ENCODE data around the gene HM13.
"Not testable (repeated sequence)": the region's sequence is repeated elsewhere in the genome, so short reads cannot be mapped to it uniquely, and the experiment has no call there.

Gene HM13

GRCh38 chr20:31542201-31542842, 28.1 kb downstream of the HM13 start:
- no peak for DNase-seq (ENCODE audit: low read depth, low spot score)

- DNase-seq (ENCODE audit: low read depth, low spot score), result no peak
Measured at GRCh38 chr20:31542963-31543362, 28.7 kb downstream of the HM13 start.

DNA sequence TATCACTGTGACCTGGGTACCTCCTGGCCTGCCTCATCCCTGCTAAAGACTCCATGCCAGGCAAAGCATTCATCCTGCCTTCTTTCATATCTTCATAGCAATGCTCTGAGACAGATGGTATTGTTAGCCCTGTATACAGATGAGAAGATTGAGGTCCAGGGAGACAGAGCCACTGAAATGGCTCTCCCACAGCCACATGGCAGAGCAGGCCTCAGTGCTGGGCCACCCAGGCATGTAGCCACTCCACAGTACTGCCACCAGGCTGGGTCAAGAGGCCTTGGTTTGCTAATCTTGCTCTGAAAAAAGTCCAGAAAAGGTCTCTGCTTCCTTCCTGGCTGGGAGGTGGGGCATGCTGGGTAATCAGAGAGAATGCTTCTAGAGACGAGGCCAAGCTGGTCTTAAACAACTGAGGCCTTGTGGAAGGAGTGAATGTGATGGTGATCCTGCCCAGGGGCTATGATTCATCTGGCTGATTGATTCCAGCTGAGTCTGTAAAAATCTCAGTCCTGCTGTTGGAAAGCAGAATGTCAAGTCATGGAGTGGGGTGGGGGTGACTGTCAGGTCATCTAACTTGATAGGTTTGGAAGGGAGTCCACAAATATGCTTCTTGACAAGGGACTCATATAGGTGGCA, 29.8 kb downstream of the HM13 start:
- no peak for DNase-seq (ENCODE audit: low read depth, low spot score)

- no peak for DNase-seq (ENCODE audit: low read depth, low spot score)
Measured at GRCh38 chr20:31544600-31544999, 30.4 kb downstream of the HM13 start.

DNA sequence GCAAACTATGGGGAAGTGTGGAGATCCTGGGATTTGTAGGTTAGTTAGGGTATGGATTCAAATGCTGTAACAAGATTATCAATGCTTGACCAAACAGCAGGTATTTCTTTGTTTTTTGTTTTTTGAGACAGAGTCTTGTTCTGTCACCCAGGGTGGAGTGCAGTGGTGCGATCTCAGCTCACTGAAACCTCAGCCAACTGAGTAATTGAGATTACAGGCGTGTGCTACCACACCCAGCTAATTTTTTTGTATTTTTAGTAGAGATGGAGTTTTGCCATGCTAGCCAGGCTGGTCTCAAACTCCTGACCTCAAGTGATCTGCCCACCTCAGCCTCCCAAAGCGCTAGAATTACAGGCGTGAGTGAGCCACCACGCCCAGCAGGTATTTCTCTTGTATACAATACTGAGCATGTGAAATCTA, 31.4 kb downstream of the HM13 start:
- not testable (repeated sequence) for DNase-seq (ENCODE audit: low read depth, low spot score)

GRCh38 chr20:31547017-31547675, 32.9 kb downstream of the HM13 start:
- DNase-seq (ENCODE audit: low read depth, low spot score), result no peak

DNA sequence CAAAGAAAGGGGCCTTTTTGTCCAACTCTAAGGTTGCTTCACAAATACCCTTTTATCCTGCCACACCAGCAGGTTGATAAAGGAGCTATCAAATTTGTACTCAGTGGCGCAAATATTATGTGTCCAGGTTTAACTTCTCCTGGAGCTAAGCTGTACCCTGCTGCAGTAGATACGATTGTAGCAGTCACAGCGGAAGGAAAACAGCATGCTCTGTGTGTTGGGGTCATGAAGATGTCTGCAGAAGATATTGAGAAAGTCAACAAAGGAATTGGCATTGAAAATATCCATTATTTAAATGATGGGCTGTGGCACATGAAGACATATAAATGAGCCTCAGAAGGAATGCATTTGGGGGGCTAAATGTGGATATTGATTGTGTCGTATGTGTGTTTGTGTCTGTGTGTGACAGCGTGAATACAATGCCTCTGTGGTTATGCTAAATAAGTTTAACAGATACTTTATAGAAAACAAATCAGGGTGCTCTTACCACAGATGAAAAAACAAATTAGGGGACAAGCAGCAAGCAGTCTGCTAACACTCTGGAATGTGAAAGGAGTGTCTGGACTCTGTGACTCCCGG, 33.6 kb downstream of the HM13 start:
- DNase-seq (ENCODE audit: low read depth, low spot score), result no peak

DNA sequence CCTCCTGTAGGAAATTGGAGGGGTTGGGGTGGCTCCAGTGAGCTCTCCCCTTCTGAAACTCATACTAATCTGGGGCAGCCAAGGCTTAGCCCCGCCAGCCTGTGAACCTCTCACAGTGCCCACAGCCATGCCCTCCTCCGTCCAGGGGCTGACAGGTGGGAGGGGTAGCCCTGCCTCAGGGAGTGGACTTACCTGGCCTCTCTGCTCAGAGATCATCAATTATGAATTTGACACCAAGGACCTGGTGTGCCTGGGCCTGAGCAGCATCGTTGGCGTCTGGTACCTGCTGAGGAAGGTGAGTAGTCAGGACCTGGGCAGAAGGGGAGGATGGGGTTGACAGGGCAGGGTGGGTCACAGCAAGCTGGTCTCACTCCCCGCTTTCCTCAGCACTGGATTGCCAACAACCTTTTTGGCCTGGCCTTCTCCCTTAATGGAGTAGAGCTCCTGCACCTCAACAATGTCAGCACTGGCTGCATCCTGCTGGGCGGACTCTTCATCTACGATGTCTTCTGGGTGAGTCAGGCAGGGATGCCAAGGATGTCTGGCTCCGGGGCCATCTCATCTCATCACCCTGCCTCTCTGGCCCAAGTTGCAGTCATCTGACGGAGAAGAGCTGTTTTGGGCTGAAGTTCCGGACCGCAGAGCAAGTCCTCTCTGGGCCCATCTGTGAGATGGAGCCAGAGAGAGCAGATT, 34.7 kb downstream of the HM13 start:
- no peak for DNase-seq (ENCODE audit: low read depth, low spot score)

GRCh38 chr20:31549513-31549880, 35.3 kb downstream of the HM13 start:
- no peak for DNase-seq (ENCODE audit: low read depth, low spot score)

DNA sequence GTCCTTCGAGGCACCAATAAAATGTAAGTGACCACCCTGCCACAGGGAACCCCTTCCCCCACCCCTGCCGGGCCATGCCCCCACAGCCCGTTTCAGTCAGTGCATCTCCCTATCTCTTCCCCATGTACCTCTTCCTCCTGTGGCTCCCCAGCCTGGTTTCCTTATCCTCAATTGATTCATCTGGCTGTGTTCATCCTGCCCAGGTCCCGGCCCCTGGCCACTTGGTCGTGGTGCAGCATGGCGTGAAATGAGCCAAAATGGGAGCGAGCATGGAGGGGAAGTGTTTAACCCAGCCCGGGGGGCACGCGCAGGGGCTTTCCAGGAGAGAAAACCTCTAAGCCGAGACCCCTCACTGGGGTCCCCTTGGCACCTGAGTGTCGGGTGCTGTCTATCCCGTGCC, 35.9 kb downstream of the HM13 start:
- no peak for DNase-seq (ENCODE audit: low read depth, low spot score)

- no peak for DNase-seq (ENCODE audit: low read depth, low spot score)
Measured at GRCh38 chr20:31551163-31552081, 37.2 kb downstream of the HM13 start.

DNA sequence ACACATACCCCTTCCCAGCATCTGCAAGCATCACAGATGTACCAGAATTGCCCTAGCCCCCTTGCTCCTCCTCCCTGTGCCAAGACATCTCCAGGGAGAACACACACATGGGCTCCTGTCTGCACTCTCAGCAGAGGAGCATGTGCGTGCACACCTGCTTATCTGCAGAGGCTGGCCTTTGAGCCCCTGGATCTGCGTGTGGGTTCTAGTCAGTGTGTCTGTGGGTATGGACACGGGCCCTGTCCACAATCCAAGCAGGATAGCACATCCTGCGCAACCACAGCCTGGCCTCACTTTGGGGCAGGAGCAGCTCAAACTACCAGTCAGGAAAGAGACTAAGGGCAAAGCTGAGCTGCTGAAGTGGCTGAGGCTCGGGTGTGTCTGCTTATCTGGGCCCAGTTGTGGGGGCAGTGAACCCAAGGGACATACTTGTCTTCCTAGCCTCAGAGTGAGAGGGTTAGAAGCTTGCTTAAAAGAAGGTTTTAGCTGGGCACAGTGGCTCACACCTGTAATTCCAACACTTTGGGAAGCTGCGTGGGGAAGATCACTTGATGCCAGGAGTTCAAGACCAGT, 41.0 kb downstream of the HM13 start:
- DNase-seq (ENCODE audit: low read depth, low spot score), result no peak

GRCh38 chr20:31559704-31560093, 45.5 kb downstream of the HM13 start:
- no peak for DNase-seq (ENCODE audit: low read depth, low spot score)

GRCh38 chr20:31560094-31560745, 46.0 kb downstream of the HM13 start:
- DNase-seq (ENCODE audit: low read depth, low spot score), result no peak

DNA sequence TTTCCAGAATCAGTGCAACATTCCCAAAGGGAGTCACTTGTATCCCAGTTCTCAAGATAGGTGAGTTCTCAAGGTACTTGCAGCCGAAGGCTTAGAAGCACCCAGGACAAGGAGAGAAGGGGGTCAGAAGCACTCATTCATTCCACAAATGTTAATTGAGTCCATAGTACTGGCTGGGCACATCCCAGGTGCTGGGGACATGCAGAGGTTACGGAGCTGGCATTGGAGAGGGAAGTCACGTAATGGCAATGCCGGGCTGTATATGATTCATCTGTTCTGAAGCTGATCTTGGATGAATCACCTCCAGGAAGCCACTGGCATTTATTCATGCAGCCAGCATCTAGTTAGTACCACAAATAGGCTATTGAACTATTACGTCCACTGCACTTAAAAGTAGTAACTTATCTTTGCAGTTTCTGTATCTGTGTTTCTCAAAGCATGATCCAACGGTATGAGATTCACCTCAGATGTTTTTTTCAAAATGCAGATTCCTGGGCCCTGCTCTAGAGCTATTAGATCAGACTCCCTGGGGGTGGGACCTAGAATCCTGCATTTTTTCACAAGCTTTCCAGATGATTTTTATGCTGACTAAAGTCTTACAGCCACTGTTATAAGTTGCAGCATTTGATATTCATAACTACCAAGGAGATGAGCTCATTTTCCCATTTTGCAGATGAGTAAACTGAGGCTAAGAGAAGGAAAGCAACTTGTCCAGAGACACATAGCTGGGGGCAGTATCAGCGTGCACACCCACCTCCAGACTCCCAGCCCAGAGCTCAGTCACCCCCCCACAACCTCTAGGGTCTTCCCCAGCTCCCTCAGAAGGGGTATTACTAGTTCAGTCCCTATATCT, 46.7 kb downstream of the HM13 start:
- no peak for DNase-seq (ENCODE audit: low read depth, low spot score)

DNA sequence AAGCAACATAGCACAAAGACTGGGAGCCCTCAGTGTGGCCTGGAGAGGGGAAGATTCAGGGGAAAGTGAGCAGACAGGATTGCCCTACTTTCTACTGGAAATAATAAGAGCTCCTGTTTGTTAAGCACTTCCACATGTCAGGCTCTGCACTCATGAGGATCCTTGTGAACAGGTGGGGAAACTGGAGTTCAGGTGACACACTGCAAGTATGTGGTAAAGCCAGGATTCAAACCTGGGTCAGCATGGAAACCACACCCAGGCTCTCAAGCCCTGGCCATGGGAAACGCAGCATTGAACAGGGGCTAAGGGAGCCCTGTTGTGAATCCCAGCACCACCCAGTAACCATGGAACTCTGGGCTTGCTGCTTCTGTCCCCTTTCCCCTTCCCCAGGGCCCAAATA, 48.0 kb downstream of the HM13 start:
- no peak for DNase-seq (ENCODE audit: low read depth, low spot score)

- no peak for DNase-seq (ENCODE audit: low read depth, low spot score)
Measured at GRCh38 chr20:31564284-31564683, 50.0 kb downstream of the HM13 start.

- no peak for DNase-seq (ENCODE audit: low read depth, low spot score)
Measured at GRCh38 chr20:31565699-31566318, 51.6 kb downstream of the HM13 start.

DNA sequence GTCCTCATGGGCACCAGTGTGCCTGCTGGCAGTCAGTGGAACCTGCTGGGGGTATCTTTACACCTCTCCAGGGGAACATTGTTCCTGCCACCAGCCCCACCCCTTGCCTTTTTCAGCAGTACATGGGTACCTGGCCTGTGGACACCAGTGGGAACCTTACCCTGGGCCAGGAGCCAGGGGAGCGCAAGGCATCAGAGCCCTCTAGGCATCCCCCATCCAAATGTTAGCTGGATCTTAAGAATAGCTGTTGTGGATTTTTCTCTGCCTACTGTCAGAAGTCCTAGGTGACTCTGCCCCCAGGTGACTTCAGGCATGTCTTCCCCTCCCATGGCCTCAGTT, 52.0 kb downstream of the HM13 start:
- DNase-seq (ENCODE audit: low read depth, low spot score), result no peak
